Right lobe of liver (tissue), 4 donors: Measurements from ENCODE around the gene KRTAP1-1.
"Not testable (repeated sequence)": the region's sequence is repeated elsewhere in the genome, so short reads cannot be mapped to it uniquely, and the experiment has no call there.

ENCODE experiments used
- POLR2A ChIP-seq: fragments of 450-650 bp; IDR thresholded peaks from one replicate; pipeline ENCODE4 v1.6.1; 2017; ENCODE audit warnings: antibody characterized with exemption, mild to moderate bottlenecking
- TF ChIP-seq, protein P1 (sequence below), 4 donors: fragments of 200-600 bp in 3 of 4; fragments of 450-650 bp in 1 of 4; IDR thresholded peaks; one replicate each; pipeline versions ENCODE4 v1.5.1 to v1.8.0; 2016 to 2022; ENCODE audit warnings: antibody characterized with exemption in 4 of 4, mild to moderate bottlenecking in 2 of 4
- donor health status: DM: no; HTN: no; CAD: no.
- donor health status: DM: no; HTN: no; CAD: no.
- donor health status: DM: no; HTN: yes; CAD: no.

DNA sequence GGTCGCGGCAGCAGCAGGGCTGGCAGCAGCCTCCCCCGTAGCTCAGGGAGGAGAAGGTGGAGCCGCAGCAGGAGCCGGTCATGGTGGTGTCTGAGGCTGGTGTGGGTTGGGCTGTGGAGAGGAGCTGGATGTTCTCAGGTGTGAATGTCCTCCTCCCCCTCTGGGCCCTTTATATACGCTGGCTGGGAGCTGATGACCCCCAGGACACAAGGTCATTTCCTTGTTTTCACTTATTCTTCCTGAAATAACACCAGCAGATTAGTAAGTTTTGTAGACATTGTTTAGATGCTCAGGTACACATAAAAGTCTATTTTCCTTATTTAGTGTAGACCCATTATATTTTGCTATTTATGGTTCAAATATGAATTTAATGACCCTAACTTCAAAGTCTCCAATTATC is 13.9 kb upstream of the KRTAP1-1 start, which contains the start of gene KRTAP2-2:
- TF ChIP-seq, protein P1, sequence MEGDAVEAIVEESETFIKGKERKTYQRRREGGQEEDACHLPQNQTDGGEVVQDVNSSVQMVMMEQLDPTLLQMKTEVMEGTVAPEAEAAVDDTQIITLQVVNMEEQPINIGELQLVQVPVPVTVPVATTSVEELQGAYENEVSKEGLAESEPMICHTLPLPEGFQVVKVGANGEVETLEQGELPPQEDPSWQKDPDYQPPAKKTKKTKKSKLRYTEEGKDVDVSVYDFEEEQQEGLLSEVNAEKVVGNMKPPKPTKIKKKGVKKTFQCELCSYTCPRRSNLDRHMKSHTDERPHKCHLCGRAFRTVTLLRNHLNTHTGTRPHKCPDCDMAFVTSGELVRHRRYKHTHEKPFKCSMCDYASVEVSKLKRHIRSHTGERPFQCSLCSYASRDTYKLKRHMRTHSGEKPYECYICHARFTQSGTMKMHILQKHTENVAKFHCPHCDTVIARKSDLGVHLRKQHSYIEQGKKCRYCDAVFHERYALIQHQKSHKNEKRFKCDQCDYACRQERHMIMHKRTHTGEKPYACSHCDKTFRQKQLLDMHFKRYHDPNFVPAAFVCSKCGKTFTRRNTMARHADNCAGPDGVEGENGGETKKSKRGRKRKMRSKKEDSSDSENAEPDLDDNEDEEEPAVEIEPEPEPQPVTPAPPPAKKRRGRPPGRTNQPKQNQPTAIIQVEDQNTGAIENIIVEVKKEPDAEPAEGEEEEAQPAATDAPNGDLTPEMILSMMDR (IDR thresholded peaks at IDR 0.05): not testable (repeated sequence)
- not testable (repeated sequence) for TF ChIP-seq POLR2A
